M059J (cell line): ENCODE results near the gene PIK3C2G. TPM values are rescaled to one million over a fixed set of nuclear protein-coding genes. Genes with fewer than 3 reads are reported as not detected.
A peak's percentile ranks its signal among the peaks of the same experiment; 100 is the strongest.

Experiments
- DNase-seq: peaks from one replicate; pipeline ENCODE4 v3.0.0-alpha.2; 2012; ENCODE audit warnings: low read depth
- total RNA-seq: library from RNA; depleted of rRNA; stranded (reverse); fragments of >200 nt; shearing (Covaris generic); gene quantifications from 2 replicates; pipeline ENCODE4 v1.2.3, GENCODE V29; 2014

Gene PIK3C2G
- total RNA-seq, 1 experiment from 2014 or later, result 0.02 TPM

DNA sequence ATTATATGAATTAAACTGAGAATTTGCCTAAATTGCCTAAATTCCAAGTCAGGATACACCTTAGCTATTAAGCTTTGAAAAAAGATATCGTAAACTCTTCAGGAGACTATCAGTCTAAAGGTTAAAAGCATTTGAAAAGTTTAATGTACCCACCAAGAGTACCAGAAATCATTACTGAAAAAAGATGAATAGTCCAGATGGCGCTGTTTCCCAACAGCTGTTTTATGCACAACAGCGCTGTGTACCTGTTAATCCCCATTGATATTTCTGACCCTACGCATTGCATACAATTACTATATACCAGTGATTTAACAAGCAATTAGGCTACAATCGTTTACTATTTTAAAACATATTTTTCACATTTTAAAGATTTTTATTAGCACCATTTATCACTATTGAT lies 291.5 kb downstream of the PIK3C2G start:
- no peak for DNase-seq

GRCh38 chr12:18556161-18556560 lies 294.8 kb downstream of the PIK3C2G start:
- no peak for DNase-seq

DNA sequence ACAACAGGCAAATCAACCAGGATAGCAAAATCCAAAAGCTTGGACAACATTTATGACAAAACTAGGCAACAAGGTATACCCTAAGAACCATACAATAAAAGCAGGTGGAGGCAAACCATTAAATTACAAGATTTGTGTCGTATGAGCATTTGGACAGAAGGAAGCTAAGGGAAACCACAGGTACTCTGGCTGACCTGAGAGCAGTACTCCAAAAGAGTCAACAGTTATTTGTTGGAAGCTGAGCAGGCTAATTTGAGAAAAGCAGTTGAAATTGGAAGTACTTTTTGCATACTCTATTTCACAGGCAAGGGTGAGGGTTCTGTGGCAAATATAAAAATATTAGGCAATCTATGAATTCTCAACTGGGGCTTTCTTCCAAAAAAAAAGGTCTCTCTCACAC lies 297.9 kb downstream of the PIK3C2G start:
- DNase-seq, result no peak

GRCh38 chr12:18562531-18562930 lies 301.2 kb downstream of the PIK3C2G start:
- no peak for DNase-seq

GRCh38 chr12:18564306-18564705 lies 303.0 kb downstream of the PIK3C2G start:
- no peak for DNase-seq

DNA sequence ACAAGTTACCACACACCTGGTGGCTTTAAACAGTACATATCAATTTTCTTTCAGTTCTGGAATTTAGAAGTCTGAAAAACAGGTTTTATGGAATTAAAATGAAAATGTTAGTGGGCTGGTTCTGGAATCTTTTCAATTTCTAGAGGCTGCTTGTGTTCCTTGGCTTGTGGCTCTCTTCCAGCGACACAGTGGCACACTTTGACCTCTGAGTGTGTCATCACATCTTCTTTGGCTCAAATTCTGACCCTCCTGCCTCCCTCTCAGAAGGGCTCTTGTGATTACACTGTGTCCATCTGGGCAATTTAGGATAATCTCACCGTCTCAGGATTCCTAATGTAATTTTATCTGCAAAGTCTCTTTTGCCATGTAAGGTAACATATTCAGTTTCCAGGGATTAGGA lies 306.5 kb downstream of the PIK3C2G start:
- DNase-seq, result no peak

DNA sequence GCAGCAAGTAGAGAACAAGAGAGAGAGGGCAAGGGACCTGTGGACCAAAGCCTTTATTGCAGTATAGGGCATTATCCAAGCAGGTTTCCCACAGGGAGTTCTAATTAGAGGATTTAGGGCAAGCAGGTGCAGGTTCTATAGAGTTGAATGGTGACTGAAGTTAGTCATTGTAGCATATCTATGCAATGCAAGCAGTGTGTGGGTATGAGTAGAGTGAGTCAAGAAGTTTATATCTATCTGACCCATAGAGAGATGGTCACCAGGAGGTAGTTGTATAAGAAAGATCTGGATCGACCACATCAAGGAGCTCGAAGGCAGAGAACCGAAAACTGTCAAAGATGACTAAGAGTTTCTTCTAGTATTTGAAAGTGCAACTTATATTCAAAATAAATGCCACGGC lies 309.2 kb downstream of the PIK3C2G start:
- no peak for DNase-seq

DNA sequence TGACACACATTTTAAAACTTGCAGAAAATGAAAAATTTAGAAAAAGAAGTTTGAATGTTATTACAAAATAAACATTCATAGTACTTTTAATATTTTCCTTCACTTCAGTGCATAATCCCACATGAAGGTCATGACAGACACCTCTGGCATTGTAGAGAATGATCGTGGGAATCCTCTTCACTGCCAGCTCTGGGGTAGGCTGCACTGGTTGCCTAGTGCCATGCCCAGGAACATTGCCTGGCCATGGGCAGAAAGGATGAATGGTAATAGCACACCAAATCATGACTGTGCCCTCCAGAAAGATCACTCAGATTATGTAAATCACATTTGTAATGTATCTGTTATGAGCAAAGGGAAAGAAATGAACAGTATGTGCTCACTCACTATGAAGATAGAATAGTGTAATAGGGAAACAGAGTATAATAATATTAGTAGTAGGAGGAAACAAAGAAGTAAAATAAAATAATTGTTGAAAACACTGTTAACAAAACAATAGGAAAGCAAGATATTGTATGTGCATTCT lies 314.8 kb downstream of the PIK3C2G start:
- peak; percentile 9 for DNase-seq

- no peak for DNase-seq
These were observed 315.3 kb downstream of the PIK3C2G start for GRCh38 chr12:18576648-18577047.

DNA sequence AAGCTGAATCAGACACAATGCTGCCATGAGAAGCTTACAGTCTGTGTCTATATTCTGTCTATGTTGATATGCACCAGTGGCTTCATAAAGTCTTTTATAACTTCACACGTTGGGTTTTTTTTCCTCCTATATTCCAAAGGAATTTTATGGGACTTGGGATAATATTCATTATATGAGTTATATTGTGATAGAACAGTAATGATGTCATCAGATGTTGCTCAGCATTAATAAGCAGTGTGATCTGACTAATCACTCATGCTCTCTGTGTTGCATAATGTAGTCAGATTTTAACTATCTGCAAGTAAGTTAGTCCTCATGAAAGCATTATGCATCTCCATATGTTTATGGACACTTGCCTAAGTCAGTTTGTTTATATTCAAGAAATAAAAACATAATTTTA lies 316.9 kb downstream of the PIK3C2G start:
- DNase-seq, result no peak

- no peak for DNase-seq
These were observed 319.0 kb downstream of the PIK3C2G start for GRCh38 chr12:18580291-18580690.

GRCh38 chr12:18580706-18581105 lies 319.4 kb downstream of the PIK3C2G start:
- no peak for DNase-seq

DNA sequence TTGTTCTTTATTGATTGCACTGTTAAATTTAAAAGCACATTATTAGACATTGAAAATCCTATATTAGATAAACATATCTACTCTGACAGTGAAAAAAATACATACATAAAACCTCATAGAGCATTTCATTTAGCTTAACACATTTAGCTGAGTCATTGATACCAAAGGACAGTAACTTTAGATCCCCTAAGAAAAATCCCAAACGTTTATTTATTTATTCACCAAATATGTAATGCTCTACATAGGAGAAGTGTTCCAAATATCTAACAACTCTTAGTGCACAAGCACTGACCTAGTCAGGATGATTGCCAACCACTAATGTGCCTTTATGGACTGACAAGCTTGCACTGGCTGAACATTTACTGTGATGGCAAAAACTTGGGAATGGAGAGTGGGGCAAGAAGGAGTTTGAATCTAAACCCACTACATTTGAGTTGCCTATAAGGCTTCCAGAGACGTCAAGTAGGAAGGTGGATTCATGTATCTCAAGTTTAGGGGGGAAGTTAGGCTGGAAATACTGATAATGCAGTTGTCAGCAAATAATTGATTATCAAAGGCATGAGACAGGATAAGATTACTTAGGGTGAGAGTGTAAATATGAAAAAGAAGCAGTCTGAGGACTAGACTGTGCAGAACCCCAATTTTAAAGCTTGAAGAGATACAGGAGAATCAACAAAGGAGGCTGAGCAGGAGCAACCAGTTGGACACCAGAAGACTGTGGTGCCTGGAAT lies 320.1 kb downstream of the PIK3C2G start:
- no peak for DNase-seq

DNA sequence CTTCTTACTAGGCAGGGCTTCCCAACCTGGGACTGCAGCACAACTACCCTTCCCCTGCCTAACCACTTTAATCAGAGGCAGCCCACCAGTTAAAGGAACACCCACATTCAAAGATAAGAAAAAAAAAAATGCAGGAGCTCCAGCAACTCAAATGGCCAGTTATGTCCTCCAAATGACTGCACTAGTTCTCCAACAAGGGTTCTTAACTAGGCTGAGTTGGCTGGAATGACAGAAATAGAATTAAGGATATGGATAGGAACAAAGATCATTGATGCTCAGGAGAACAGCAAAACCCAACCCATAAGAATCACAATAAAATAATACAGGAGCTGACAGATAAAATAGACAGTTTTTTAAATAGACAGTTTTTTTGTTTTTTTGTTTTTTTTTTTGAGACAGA lies 322.3 kb downstream of the PIK3C2G start:
- no peak for DNase-seq

GRCh38 chr12:18586581-18586980 lies 325.3 kb downstream of the PIK3C2G start:
- DNase-seq, result no peak

GRCh38 chr12:18589316-18589715 lies 328.0 kb downstream of the PIK3C2G start:
- no peak for DNase-seq

GRCh38 chr12:18591473-18591872 lies 330.2 kb downstream of the PIK3C2G start:
- DNase-seq, result no peak

GRCh38 chr12:18595412-18595811 lies 334.1 kb downstream of the PIK3C2G start:
- peak; percentile 43 for DNase-seq

DNA sequence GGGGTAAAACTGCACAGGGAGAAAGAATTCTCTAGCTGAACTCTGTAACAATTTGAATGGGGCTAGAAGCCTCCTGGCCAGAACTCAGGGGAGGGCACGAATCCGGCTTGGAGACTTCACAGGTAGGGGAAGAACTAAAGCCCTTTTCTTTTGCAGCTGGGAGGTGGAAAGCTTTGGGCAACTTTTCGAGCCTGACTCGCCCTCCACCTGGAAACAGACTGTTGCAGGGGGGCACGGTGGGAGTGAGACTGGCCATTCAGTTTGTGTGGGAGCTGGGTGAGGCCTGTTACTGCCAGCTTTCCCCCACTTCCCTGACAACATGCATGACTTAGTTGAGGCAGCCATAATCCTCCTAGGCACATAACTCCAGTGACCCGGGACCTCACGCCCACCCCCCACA lies 340.6 kb downstream of the PIK3C2G start:
- DNase-seq, result no peak

DNA sequence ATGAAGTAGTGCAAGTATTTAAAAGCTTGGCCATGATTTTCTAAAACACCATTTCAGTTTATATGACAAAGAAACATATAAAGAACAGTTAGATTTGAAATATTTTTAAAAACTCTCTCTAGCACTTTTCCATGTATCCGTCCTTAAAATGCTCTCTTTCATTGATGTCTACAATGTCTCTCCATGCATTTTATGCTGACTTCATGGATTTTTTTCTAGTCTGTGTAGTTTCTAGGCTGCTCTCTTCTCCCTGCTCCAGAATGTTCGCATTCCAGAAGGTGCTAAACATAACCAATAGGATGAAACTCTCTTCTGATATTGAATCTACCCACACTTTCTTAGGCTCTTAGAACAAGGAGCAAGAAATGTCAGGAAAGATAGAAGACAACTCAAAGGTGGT lies 351.7 kb downstream of the PIK3C2G start:
- DNase-seq, result no peak

- DNase-seq, result no peak
These were observed 359.7 kb downstream of the PIK3C2G start for GRCh38 chr12:18620986-18621385.

DNA sequence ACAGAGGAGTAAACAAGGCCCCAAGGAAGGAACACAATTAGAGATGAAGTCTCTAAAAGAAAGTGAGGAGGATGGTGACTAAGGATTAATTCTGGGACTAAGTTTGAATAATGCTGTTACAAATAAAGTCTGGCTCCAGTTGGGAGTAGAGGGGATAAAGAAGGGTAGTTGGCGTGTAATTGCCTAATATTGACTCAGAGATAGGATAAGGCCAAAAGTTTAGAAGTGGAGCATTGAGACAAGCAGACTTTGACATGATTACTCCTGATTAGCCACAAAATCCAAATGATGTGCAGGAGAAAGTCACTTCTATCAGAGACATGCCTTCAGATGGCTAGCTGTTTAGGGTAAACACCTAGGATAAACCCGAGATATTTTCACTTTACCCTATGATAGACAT lies 368.1 kb downstream of the PIK3C2G start:
- DNase-seq, result no peak

DNA sequence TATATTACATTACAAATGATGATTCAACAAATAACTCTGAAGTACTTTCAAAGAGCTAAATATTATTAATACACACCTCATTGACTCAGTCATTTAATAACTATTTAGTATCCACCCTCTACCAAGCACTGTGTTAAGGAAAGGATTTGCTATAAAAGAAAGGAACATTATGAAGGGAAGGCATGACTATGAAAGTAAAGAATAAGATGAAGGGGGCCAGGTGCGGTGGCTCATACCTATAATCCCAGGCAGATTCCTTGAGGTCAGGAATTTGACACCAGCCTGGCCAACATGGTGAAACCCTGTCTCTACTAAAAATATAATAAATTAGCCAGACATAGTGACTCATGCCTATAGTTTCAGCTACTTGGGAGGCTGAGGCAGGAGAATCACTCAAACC lies 368.6 kb downstream of the PIK3C2G start:
- peak; percentile 28 for DNase-seq

DNA sequence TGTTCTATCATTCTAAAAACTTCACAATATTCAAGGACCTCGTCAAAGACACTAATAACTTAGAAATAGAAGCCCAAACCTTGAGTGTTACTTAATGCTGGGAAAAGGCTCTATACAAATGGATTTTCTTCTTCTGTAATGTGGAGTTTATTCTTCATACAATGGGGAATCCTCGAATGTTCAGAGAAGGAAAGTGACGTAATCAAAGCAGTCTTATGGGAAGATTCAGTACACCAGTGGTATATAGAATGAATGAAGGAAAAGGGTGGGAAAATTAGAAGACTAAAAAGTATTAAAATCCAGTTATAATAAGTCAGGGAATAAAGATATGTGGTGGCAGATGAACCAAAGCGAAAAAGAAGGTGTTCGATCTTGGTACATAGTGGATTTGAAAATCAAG lies 370.0 kb downstream of the PIK3C2G start:
- DNase-seq, result no peak
